HFFc6 (cell line): Measurements from ENCODE around the gene SLC7A4. TPM values are rescaled to one million over a fixed set of nuclear protein-coding genes. Genes with fewer than 3 reads are reported as not detected.

Source experiments
- DNase-seq: peaks from one replicate; pipeline ENCODE4 v3.0.0-alpha.2; 2018
- H3K27ac Mint-ChIP-seq: 2 replicates; pipeline ENCODE4 v1.8.0; 2020; ENCODE audit warnings: mild to moderate bottlenecking, mixed read lengths
- H3K27me3 Mint-ChIP-seq: 2 replicates; pipeline ENCODE4 v1.8.0; 2021; ENCODE audit warnings: mild to moderate bottlenecking, moderate library complexity, mixed read lengths; ENCODE audit not compliant: insufficient read depth
- H3K36me3 Mint-ChIP-seq: 2 replicates; pipeline ENCODE4 v1.8.0; 2021; ENCODE audit warnings: low read depth, mixed read lengths
- H3K4me1 Mint-ChIP-seq: 2 replicates; pipeline ENCODE4 v1.8.0; 2020; ENCODE audit warnings: low read depth, mixed read lengths
- H3K4me3 Mint-ChIP-seq: 2 replicates; pipeline ENCODE4 v1.8.0; 2020; ENCODE audit warnings: mild to moderate bottlenecking, moderate library complexity, mixed read lengths
- H3K9me3 Mint-ChIP-seq: 2 replicates; pipeline ENCODE4 v1.8.0; 2020; ENCODE audit warnings: mild to moderate bottlenecking, mixed read lengths
- CTCF ChIP-seq: fragments of 200-600 bp; sonication (generic); IDR thresholded peaks from 2 replicates; pipeline ENCODE4 v1.5.0; 2021; ENCODE audit warnings: antibody characterized with exemption, mild to moderate bottlenecking
- total RNA-seq, 6 experiments: library from RNA; stranded (reverse); fragmentation: NEBNext Ultra II Directional; extraction: Animal tissue kit (Norgen Biotek cat#: 25700); gene quantifications; 2 replicates in 1 of 6; 3 replicates in 5 of 6; pipeline ENCODE4 v1.2.3, GENCODE V29; 2021

SLC7A4 gene
- total RNA-seq, 6 experiments from 2014 or later = 0.07 TPM; not detected in 5

DNA sequence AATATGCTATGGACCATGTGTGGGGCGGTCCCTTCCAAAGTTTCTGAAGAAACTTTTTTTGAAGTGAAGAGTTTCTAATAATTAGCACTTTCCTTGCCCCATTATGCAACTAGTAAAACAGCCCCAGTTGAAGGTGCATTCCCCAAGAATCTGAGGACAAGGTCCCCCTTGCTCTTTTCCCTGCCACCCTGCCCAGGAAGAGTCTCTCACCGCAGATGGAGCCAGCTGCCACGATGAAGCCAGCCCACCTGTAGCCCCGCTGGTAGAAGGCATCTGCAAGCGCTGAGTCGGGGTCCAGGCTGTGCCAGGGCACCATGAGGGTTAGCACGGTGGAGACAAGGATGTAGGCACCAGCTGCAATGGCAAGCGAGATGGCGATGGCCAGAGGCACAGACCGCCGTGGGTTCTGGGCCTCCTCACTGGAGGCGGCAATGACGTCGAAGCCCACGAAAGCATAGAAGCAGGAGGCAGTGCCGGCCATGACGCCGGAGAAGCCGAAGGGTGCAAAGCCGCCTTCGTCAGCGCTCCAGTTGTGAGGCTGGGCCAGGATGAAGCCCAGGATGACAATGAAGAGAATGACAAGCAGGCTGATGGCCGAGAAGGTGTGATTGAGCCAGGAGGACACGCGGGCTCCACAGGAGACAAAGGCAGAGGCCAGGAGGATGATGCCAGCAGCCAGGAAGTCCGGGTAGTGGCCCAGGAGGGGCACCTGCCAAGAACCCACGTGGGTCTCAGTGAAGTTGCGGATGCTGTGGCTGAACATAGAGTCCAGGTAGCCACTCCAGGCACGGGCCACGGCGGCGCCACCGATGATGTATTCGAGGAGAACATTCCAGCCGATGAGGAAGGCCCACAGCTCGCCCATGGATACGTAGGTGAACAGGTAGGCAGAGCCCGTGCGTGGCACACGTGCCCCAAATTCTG lies 1.5 kb downstream of the SLC7A4 start:
- Mint-ChIP-seq H3K27ac (no peak overlapping the region), H3K4me3 (no peak overlapping the region), H3K36me3 (no peaks in the 10 kb centered on the region), H3K27me3 (peaks cover 11% of the 10 kb centered on the region), H3K9me3 (no peaks in the 10 kb centered on the region), H3K4me1 (peaks cover 12% of the 10 kb centered on the region)
- no peak for TF ChIP-seq CTCF
- no peak for DNase-seq

DNA sequence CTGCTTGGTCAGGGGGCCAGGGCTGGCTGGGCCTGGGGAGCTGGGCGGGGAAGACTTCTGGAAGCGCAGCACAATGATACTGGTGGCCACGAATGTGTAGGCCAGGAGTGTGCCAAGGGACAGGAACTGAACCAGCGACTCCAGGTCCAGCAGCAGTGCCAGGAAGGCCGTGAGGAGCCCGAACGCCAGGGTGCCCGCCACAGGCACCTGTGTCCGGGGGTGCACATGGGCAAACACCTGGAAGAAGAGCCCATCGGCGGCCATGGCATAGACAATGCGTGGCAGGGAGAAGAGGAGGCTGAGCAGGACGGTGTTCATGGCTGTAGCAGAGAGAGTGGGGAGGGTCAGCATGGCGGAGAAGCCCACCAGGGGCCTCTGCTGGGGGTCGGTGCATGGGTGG lies 2.3 kb downstream of the SLC7A4 start:
- Mint-ChIP-seq H3K4me3 (no peak overlapping the region), H3K27ac (no peak overlapping the region), H3K9me3 (no peaks in the 10 kb centered on the region), H3K4me1 (peaks cover 12% of the 10 kb centered on the region), H3K27me3 (peaks cover 11% of the 10 kb centered on the region), H3K36me3 (no peaks in the 10 kb centered on the region)
- TF ChIP-seq CTCF = no peak
- DNase-seq = no peak

- no peak for TF ChIP-seq CTCF
- Mint-ChIP-seq H3K27ac (no peak overlapping the region), H3K27me3 (peaks cover 10% of the 10 kb centered on the region), H3K4me3 (no peak overlapping the region), H3K36me3 (no peaks in the 10 kb centered on the region), H3K4me1 (peaks cover 12% of the 10 kb centered on the region), H3K9me3 (no peaks in the 10 kb centered on the region)
- no peak for DNase-seq
These were observed 2.8 kb downstream of the SLC7A4 start for GRCh38 chr22:21029486-21030025.

DNA sequence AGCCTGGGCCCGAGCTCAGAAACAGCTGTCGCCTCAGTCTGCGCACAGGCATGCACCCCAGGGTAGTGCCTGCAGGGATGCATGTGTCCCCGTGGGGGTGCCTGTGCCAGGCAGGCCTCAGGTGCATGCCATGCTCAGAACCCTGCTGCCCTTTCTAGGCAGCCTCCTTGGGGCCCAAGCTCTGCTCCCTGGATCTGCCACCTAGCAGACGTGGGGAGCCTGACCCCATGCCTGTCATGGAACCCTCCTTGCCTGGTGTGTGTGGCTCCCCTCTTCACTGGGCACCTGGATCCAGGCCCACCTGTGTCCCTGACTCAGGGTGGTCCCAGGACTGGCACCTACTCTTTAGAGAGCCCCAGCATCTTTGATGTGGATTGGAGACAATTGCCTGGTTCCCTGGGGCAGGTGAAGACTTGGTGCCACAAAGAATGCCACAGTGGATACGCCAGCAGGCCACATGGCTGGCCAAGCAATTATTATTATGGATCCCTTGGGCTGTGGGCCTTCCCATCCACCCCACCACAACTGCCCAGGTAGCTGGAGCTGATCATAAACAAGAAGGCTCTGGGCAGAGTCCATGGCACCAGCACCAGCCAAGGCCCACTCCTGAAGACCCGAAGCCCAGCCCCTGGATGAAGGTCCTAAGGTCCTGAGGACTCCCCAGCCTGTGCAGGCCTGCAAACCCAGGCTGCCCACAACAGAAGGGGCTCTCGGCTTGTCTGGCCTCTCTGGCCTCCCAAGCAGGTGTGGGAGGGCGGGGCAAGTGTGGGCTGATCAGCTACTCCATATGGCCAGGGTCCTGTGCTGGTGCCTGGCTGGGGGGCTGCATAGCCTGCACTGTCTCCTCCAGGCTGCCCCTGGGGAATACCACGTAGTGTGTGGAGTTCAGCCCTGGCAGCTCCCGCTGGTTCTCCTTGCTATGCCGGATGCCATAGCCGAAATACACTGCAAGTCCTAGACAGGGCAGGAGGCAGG lies 3.8 kb downstream of the SLC7A4 start:
- no peak overlapping the region for H3K27ac Mint-ChIP-seq
- peaks cover 12% of the 10 kb centered on the region for H3K4me1 Mint-ChIP-seq
- no peaks in the 10 kb centered on the region for H3K9me3 Mint-ChIP-seq
- H3K4me3 Mint-ChIP-seq = no peak overlapping the region
- no peak for TF ChIP-seq CTCF
- no peaks in the 10 kb centered on the region for H3K36me3 Mint-ChIP-seq
- DNase-seq = no peak
- peaks cover 10% of the 10 kb centered on the region for H3K27me3 Mint-ChIP-seq
